IMR-90 (cell line): Measurements from ENCODE around the gene RGMA. TPM values are rescaled to one million over a fixed set of nuclear protein-coding genes. Genes with fewer than 3 reads are reported as not detected.

Experiments used
- ATAC-seq: fragments of 200-7000 bp; cut with Tn5 transposase; 2 replicates; pipeline ENCODE4 v1.9.1; 2020; ENCODE audit warnings: low read depth, mild to moderate bottlenecking, moderate library complexity
- BruUV-seq: library from RNA; stranded (reverse); fragments of 400-500 nt; replicated peaks from 2 replicates; lab custom pipeline; 2021; lab: Mats Ljungman, UMichigan
- CTCF ChIA-PET: fragments of 300-600 bp; formaldehyde crosslinking; extraction: SDS; loops from one replicate; lab custom pipeline; 2021; ENCODE audit warnings: antibody characterized with exemption; lab: Yijun Ruan, JAX
- POLR2A ChIA-PET: fragments of 300-600 bp; sonication (Branson Sonifier 250); formaldehyde crosslinking; loops from one replicate; lab custom pipeline; 2022; ENCODE audit warnings: antibody characterized with exemption; ENCODE audit not compliant: unreplicated experiment; lab: Charles Lee
- DNase-seq: peaks from one replicate; pipeline ENCODE4 v3.0.0; 2013
- H2AFZ ChIP-seq: replicated peaks from 2 replicates; pipeline ENCODE3; 2013; ENCODE audit warnings: low read length, mild to moderate bottlenecking; ENCODE audit not compliant: poor library complexity
- H2AK5ac ChIP-seq: 2 replicates; pipeline ENCODE4 v1.6.1; 2013; ENCODE audit warnings: low read depth, low read length, inconsistent platforms
- H2AK9ac ChIP-seq: replicated peaks from 2 replicates; pipeline ENCODE3; 2013; ENCODE audit warnings: mild to moderate bottlenecking, low read depth, low read length, moderate library complexity; ENCODE audit not compliant: poor library complexity
- H2BK120ac ChIP-seq: 2 replicates; pipeline ENCODE4 v1.6.1; 2013; ENCODE audit warnings: low read depth, low read length, inconsistent platforms
- H2BK15ac ChIP-seq: 3 replicates; pipeline ENCODE4 v1.6.1; 2013; ENCODE audit warnings: low read depth, low read length, inconsistent platforms
- H2BK20ac ChIP-seq: 2 replicates; pipeline ENCODE4 v1.6.1; 2013; ENCODE audit warnings: low read depth, mild to moderate bottlenecking, inconsistent platforms, low read length, moderate library complexity
- H2BK5ac ChIP-seq: 2 replicates; pipeline ENCODE4 v1.6.1; 2013; ENCODE audit warnings: mild to moderate bottlenecking, low read depth, low read length, inconsistent platforms; ENCODE audit not compliant: poor library complexity, severe bottlenecking
- H3K14ac ChIP-seq: replicated peaks from 2 replicates; pipeline ENCODE4 v1.6.1; 2013; ENCODE audit warnings: low read depth, low read length, inconsistent platforms
- H3K18ac ChIP-seq: 2 replicates; pipeline ENCODE4 v1.6.1; 2013; ENCODE audit warnings: low read depth, low read length, control low read depth
- H3K23ac ChIP-seq: 2 replicates; pipeline ENCODE4 v1.6.1; 2013; ENCODE audit warnings: low read depth, low read length, inconsistent platforms
- H3K27ac ChIP-seq: 2 replicates; pipeline ENCODE4 v1.5.1; 2013; ENCODE audit warnings: mild to moderate bottlenecking, control low read depth, low read length; ENCODE audit not compliant: insufficient read depth
- H3K27me3 ChIP-seq: 2 replicates; pipeline ENCODE4 v1.6.1; 2013; ENCODE audit warnings: low read length; ENCODE audit not compliant: control insufficient read depth, insufficient read depth
- H3K36me3 ChIP-seq: 2 replicates; pipeline ENCODE4 v1.6.1; 2013; ENCODE audit warnings: low read length, mixed read lengths; ENCODE audit not compliant: control insufficient read depth, insufficient read depth
- H3K4ac ChIP-seq: 2 replicates; pipeline ENCODE4 v1.6.1; 2013; ENCODE audit warnings: low read depth, low read length, inconsistent platforms
- H3K4me1 ChIP-seq: 2 replicates; pipeline ENCODE4 v1.6.1; 2013; ENCODE audit warnings: low read length, mixed read lengths; ENCODE audit not compliant: control insufficient read depth, insufficient read depth
- H3K4me2 ChIP-seq: 2 replicates; pipeline ENCODE4 v1.6.1; 2013; ENCODE audit warnings: low read depth, mild to moderate bottlenecking, control low read depth, low read length, moderate library complexity
- H3K4me3 ChIP-seq: 2 replicates; pipeline ENCODE4 v1.5.1; 2013; ENCODE audit warnings: low read depth, mild to moderate bottlenecking, control low read depth, low read length, moderate library complexity; ENCODE audit not compliant: insufficient read depth
- H3K56ac ChIP-seq: 2 replicates; pipeline ENCODE4 v1.6.1; 2013; ENCODE audit warnings: low read length, inconsistent platforms; ENCODE audit not compliant: insufficient read depth; ENCODE audit errors: extremely low read depth
- H3K79me1 ChIP-seq, 2 experiments: 2 replicates each; pipeline ENCODE4 v1.6.1; 2013; ENCODE audit warnings: low read length in 2 of 2, inconsistent platforms in 1 of 2, low read depth in 1 of 2
- H3K9ac ChIP-seq: 2 replicates; pipeline ENCODE4 v1.6.1; 2013; ENCODE audit warnings: low read depth, low read length, control low read depth
- H3K9me1 ChIP-seq: 2 replicates; pipeline ENCODE4 v1.6.1; 2013; ENCODE audit warnings: low read length, inconsistent platforms; ENCODE audit not compliant: insufficient read depth
- H3K9me3 ChIP-seq: 2 replicates; pipeline ENCODE4 v1.6.1; 2013; ENCODE audit warnings: low read length; ENCODE audit not compliant: control insufficient read depth, insufficient read depth
- H4K20me1 ChIP-seq: 2 replicates; pipeline ENCODE4 v1.6.1; 2013; ENCODE audit warnings: low read length, inconsistent platforms; ENCODE audit not compliant: insufficient read depth
- H4K5ac ChIP-seq: 2 replicates; pipeline ENCODE4 v1.6.1; 2013; ENCODE audit warnings: mild to moderate bottlenecking, low read depth, low read length, control low read depth
- H4K8ac ChIP-seq, 2 experiments: 2 replicates each; pipeline ENCODE4 v1.6.1; 2013; ENCODE audit warnings: low read depth in 2 of 2, low read length in 2 of 2, control low read depth in 1 of 2, inconsistent platforms in 1 of 2
- H4K91ac ChIP-seq: 2 replicates; pipeline ENCODE4 v1.6.1; 2013; ENCODE audit warnings: low read depth, low read length, inconsistent platforms; ENCODE audit not compliant: insufficient read depth
- BHLHE40 ChIP-seq: fragments of 150-350 bp; IDR thresholded peaks from 2 replicates; pipeline ENCODE4 v1.6.1; 2016; ENCODE audit warnings: mild to moderate bottlenecking, low read depth, low read length
- CEBPB ChIP-seq: IDR thresholded peaks from 2 replicates; pipeline ENCODE4 v1.6.1; 2012; ENCODE audit warnings: low read depth, low read length, improper control_type of control experiment
- CHD1 ChIP-seq: IDR thresholded peaks from 2 replicates; pipeline ENCODE4 v1.6.1; 2012; ENCODE audit warnings: low read depth, low read length, improper control_type of control experiment
- CTCF ChIP-seq: conservative IDR thresholded peaks from 2 replicates; pipeline ENCODE4 v1.5.1; 2012; ENCODE audit warnings: mild to moderate bottlenecking, low read depth, low read length, improper control_type of control experiment
- FOS ChIP-seq: fragments of 150-350 bp; IDR thresholded peaks from 2 replicates; pipeline ENCODE4 v1.6.1; 2016; ENCODE audit warnings: low read depth, low read length
- MAFK ChIP-seq: IDR thresholded peaks from 2 replicates; pipeline ENCODE4 v1.6.1; 2012; ENCODE audit warnings: low read depth, low read length, improper control_type of control experiment
- MAZ ChIP-seq: IDR thresholded peaks from 2 replicates; pipeline ENCODE4 v1.6.1; 2012; ENCODE audit warnings: low read depth, mild to moderate bottlenecking, low read length, improper control_type of control experiment, moderate library complexity, borderline replicate concordance
- MXI1 ChIP-seq: IDR thresholded peaks from 2 replicates; pipeline ENCODE4 v1.6.1; 2012; ENCODE audit warnings: low read depth, mild to moderate bottlenecking, low read length, moderate library complexity, borderline replicate concordance
- NFE2L2 ChIP-seq: fragments of 150-350 bp; IDR thresholded peaks from 2 replicates; pipeline ENCODE4 v1.6.1; 2016; ENCODE audit warnings: low read depth, mild to moderate bottlenecking, low read length
- POLR2A ChIP-seq: IDR thresholded peaks from 2 replicates; pipeline ENCODE4 v1.6.1; 2012; ENCODE audit warnings: mild to moderate bottlenecking, low read depth, low read length
- RAD21 ChIP-seq: IDR thresholded peaks from 2 replicates; pipeline ENCODE4 v1.6.1; 2012; ENCODE audit warnings: low read length, improper control_type of control experiment
- RCOR1 ChIP-seq: IDR thresholded peaks from 2 replicates; pipeline ENCODE4 v1.6.1; 2012; ENCODE audit warnings: mild to moderate bottlenecking, low read length, improper control_type of control experiment; ENCODE audit not compliant: insufficient replicate concordance
- RFX5 ChIP-seq: IDR thresholded peaks from 2 replicates; pipeline ENCODE4 v1.8.0; 2012; ENCODE audit warnings: low read depth, mild to moderate bottlenecking, low read length, moderate library complexity
- SMC3 ChIP-seq: fragments of 150-350 bp; IDR thresholded peaks from 2 replicates; pipeline ENCODE4 v1.6.1; 2016; ENCODE audit warnings: low read depth, mild to moderate bottlenecking, antibody characterized with exemption, low read length, moderate library complexity
- WGBS, 2 experiments: methylation state at CpG; one replicate each; pipeline versions ENCODE4 v1.1.5 to v1.1.7; 2013; ENCODE audit warnings: missing lambda C conversion rate in 2 of 2; ENCODE audit not compliant: insufficient read length in 1 of 2; ENCODE audit errors: extremely low coverage in 2 of 2; 5-methylcytosine and 5-hydroxymethylcytosine counted together
- dilution Hi-C: fragments of 300-500 bp; cut with HindIII; formaldehyde crosslinking; loops from one replicate; pipeline ENCODE4 v1.14.3; 2018; ENCODE audit warnings: low sequenced_read_pairs; ENCODE audit not compliant: unreplicated experiment
- in situ Hi-C: fragments of 300-500 bp; cut with MboI; formaldehyde crosslinking; loops from 3 replicates; pipeline ENCODE4 v1.14.3; 2019; ENCODE audit warnings: low sequenced_read_pairs, inconsistent platforms, mixed read lengths
- intact Hi-C: fragments of 100-400 bp; cut with micrococcal nuclease; formaldehyde crosslinking; loops from 2 replicates; pipeline ENCODE4 v1.10.0; 2022
- polyA plus RNA-seq, 3 experiments: library from polyadenylated mRNA; depleted of rRNA; stranded (reverse); fragments of >200 nt; gene quantifications; 2 replicates each; pipeline ENCODE4 v1.2.3, GENCODE V29; 2012; ENCODE audit warnings: low replicate concordance in 1 of 3
- total RNA-seq: library from RNA; depleted of rRNA; stranded (reverse); fragments of >200 nt; gene quantifications from 2 replicates; pipeline ENCODE4 v1.2.3, GENCODE V29; 2012
- TF ChIP-seq, protein P1 (sequence below): fragments of 150-350 bp; IDR thresholded peaks from 2 replicates; pipeline ENCODE4 v1.6.1; 2016; ENCODE audit warnings: low read depth, mild to moderate bottlenecking, low read length, moderate library complexity, borderline replicate concordance
- TF ChIP-seq, protein P2 (sequence below): fragments of 150-350 bp; IDR thresholded peaks from 2 replicates; pipeline ENCODE4 v1.6.1; 2017; ENCODE audit warnings: mild to moderate bottlenecking, antibody characterized with exemption, low read length, low read depth

Gene RGMA
- total and polyA plus RNA-seq, 2 of the 4 experiments (the other 2 are of a cell fraction), result 0.18 to 0.26 TPM

DNA sequence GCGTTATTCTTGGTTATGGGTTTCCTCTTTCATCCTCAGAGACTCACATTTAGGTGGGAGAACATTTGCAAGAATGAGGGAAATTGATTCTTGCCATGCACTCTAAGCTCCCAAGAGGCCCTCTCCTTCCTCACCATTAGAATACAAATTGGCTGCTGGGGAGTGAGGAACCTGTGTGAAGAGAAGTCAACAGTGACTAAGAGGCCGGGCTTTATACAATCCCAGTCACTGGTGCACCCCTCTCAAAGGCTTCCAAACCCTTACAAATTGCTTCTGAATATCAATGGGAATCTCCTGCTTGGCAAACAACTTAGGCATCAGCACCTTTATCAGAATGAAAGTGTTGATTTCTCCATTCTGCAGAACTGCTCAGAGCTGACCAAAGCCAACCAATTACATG, 16.5 kb upstream of the RGMA start:
- Histone ChIP-seq H4K91ac (no peak overlapping the region), H2BK15ac (no peak overlapping the region), H3K56ac (no peak overlapping the region), H2BK120ac (no peak overlapping the region), H3K27ac (no peak overlapping the region), H2BK5ac (no peak overlapping the region), H2AK5ac (no peak overlapping the region), H3K9me1 (no peaks in the 10 kb centered on the region), H3K27me3 (no peaks in the 10 kb centered on the region; the same call in 1 of the 2 replicates), H3K23ac (no peak overlapping the region), H3K36me3 (no peaks in the 10 kb centered on the region), H4K8ac (no peak overlapping the region), H2BK20ac (no peak overlapping the region), H3K4me1 (no peaks in the 10 kb centered on the region), H3K9me3 (0 out of 2 replicates have a peak, but pooled peaks cover 2% of the 10 kb centered on the region), H3K4ac (no peak overlapping the region), H2AFZ (no peak overlapping the region), H2AK9ac (no peak overlapping the region), H3K79me1 (no peaks in the 10 kb centered on the region), H4K5ac (no peak overlapping the region), H3K18ac (no peak overlapping the region), H3K14ac (no peak overlapping the region), H3K9ac (no peak overlapping the region), H3K4me3 (no peak overlapping the region), H4K20me1 (no peaks in the 10 kb centered on the region), H3K4me2 (no peak overlapping the region)
- DNase-seq (no peak), ATAC-seq (no peak)
- no CpG with 5 or more reads among the region's 2 CpGs for WGBS, 2 experiments
- no TSS peak for BruUV-seq
- intact Hi-C loops, result no loop called here
- dilution Hi-C loops, result no loop called here
- in situ Hi-C loops, result no loop called here
- ChIA-PET CTCF (interaction anchor here (0.6 kb wide), 1 partner anchor 88 kb away, joined by 3 read pairs; no protein-coding TSS in a partner anchor), POLR2A (no interaction called here)
- TF ChIP-seq RCOR1 (no peak), POLR2A (no peak), BHLHE40 (no peak), NFE2L2 (no peak), CEBPB (no peak), CHD1 (no peak), MAZ (no peak), MAFK (no peak), CTCF (no peak), FOS (no peak), MXI1 (no peak), RAD21 (no peak), SMC3 (no peak), RFX5 (no peak)
- TF ChIP-seq, protein P1, sequence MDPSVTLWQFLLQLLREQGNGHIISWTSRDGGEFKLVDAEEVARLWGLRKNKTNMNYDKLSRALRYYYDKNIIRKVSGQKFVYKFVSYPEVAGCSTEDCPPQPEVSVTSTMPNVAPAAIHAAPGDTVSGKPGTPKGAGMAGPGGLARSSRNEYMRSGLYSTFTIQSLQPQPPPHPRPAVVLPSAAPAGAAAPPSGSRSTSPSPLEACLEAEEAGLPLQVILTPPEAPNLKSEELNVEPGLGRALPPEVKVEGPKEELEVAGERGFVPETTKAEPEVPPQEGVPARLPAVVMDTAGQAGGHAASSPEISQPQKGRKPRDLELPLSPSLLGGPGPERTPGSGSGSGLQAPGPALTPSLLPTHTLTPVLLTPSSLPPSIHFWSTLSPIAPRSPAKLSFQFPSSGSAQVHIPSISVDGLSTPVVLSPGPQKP, result no peak
- TF ChIP-seq, protein P2, sequence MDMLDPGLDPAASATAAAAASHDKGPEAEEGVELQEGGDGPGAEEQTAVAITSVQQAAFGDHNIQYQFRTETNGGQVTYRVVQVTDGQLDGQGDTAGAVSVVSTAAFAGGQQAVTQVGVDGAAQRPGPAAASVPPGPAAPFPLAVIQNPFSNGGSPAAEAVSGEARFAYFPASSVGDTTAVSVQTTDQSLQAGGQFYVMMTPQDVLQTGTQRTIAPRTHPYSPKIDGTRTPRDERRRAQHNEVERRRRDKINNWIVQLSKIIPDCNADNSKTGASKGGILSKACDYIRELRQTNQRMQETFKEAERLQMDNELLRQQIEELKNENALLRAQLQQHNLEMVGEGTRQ, result no peak
